Measurements from ENCODE around the gene ANKLE1.

The ANKLE1 gene

GRCh38 chr19:17309198-17309964 lies 27.7 kb downstream of the ANKLE1 start, which contains the start of gene DDA1:
Gene DDA1, plus strand, starts transcription at chr19:17309563. Its CDS starts 92 bp downstream, at chr19:17309655.
- peak; percentile 93 to 100 (median 99) for DNase-seq

DNA sequence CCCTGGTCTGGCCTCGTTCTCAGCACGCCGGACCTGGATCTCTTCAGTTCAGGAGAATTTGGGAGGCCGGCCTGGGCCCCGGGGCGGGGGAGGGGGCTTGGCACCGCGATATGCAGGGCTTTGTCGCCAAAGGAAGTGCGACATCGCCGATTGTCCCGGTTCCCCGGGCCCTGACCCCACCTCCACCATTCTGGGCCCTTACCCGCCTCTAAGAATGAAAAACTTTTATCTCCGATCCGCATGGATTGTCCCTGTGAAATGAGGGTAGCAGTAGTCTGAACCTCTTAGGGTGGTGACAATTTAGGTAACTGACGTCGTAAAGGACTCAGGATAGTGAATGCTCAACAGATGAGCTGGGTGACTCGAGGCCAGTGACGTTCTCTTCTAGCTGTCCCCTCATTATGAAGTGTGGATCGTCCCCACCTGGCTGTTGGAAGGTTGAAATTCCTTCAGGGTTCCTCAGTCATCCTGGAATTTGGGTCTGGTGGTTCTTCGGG lies 28.3 kb downstream of the ANKLE1 start:
- DNase-seq, result peak in 3 of 6 experiments; percentile 45 to 61 (median 48)

DNA sequence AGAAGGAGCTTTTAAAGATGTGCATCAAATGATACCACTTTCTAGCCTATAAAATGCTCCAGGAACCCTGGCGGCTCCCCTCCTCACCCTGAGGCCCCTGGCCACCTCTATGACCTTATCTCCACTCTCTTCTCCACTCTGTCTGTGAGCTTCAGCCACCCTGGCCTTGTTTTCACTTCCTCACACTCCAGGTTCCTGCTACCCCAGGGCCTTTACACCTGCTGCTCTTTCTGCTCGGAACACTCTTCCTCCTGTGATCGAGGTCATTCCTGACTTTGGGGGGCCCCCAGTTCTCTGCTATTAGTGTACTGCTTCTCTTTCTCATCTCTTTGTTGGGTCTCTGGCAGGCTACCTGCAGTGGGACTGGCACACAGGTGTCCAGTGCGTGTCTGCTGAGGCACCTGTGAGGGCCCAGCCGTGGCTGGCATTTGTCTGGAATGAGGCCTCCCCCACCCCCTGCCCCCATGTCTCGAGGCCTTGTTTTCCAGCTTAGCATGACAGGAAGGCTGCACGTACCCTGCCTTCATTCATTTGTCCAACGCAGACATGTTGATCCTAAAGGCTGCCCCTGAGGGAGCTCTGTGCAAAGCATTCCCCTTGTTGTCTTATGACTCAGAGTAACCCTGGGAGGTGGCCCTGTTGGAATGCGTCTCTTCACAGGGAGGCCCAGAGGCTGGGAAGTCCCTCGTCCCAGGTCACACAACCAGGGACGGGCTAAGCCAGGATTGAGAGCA lies 29.9 kb downstream of the ANKLE1 start:
- DNase-seq, result no peak

DNA sequence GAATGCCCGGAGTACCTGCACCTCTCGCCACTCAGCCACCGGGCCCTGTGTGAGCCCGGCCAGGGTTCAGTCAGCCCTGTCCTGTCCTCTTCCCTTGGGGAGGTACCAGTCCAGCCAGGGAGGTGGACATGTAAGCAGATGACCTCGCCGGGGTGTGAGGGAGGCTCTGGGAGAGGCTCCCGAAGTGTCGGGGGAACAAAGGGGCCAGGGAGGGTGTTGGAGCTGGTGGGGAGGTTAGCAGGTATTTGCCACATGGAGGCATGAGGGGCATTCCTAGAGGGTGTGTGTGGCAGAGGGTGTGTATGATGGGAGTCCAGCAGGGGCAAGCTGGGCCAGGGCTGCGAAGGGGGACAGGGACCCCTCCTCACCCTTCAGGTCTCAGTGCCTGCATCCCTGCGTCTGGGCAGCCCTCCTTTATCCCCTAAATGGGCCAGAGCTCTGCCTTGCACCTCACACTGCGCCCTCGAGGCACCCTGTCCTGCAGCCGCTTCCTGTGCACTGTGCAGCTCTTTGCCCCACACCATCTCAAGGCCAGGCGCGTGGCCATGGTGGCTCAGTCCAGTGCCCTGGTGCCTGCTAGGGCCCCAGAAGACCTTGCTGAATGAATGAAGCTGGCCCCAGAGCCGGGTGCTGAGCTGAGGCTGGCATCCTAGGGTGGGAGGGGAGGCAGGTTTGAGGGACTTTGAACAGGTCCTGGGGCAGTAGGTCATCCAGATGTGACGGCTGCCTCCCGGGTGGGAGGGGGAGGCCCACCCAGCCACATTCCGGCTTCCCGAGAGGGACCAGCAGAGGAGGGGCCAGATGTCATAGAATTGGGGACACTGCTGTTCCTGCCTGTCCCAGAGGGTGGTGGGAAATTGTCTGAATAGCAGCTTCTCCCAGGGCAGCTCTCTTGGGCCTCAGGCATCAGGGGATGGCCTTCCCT lies 30.8 kb downstream of the ANKLE1 start:
- DNase-seq, result no peak

DNA sequence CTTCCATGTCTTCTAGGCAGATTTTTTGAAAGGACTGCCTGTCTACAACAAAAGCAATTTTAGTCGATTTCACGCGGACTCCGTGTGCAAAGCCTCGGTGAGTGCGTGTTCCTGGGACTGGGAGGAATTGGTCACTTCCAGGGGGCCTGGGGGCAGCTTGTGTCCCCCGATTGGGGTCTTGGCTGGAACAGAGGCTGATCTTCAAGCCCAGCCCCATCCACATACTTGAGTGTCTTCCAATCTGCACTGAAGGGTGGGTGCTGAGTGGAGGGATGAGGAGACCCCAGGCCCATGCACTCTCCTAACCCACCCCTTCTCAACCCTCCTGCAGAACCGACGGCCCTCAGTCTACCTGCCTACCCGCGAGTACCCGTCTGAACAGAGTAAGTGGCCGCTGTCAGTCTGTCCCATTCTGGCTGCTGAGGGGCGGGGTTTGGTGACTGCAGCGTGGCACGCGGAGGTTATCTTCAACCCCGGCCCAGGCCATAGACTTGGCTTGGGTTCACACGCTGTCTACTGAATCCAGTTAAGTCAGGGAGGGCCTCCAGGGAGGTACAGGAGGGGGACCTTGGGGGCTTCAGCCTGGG lies 32.4 kb downstream of the ANKLE1 start:
- no peak for DNase-seq

GRCh38 chr19:17318966-17319365 lies 37.3 kb downstream of the ANKLE1 start:
- DNase-seq, result no peak

- no peak for DNase-seq
Observed at GRCh38 chr19:17319473-17320238, 38.0 kb downstream of the ANKLE1 start.

- no peak for DNase-seq
Observed at GRCh38 chr19:17320435-17320834, 38.7 kb downstream of the ANKLE1 start.

DNA sequence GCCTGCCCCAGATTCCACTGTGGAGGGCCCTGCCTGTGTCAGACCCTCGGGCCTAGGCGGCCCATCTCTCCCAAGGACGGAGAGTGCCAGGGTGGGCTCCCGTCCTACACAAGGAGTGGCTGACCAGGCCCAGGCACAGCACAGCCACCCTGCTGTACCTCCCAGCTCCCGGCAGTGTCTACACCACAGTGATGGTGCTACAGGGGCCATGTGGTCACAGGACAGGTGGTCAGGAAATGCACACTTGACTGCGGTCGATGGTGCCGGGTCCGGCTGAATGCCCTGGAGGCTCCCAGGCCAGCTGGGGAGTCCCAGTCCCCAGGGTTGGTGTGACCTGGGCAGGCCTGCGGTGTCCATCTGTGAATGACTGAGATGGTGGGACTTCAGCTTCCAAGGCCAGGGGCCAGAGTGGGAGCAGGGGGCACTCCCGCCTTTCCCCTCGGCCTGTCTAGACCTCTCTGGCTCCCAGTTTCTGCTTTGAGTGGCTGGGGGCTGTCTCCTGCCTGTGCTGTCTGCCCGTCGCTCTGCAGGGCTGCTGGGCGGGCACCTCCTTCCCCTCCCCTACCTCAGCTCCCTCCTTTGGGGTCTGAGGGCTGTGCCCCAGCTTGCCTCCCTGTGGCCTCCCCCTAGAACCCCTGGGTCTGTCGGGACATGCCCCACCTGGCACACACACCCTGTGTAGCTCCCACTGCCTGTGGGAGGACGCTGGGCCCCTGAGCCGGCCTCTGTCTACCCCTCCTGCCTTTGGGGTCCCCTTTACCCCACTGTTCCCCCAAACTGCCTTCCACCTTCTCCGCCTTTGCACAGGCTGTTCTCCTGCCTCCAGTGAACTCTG lies 40.2 kb downstream of the ANKLE1 start:
- no peak for DNase-seq

GRCh38 chr19:17322854-17323253 lies 41.2 kb downstream of the ANKLE1 start:
- DNase-seq, result no peak

DNA sequence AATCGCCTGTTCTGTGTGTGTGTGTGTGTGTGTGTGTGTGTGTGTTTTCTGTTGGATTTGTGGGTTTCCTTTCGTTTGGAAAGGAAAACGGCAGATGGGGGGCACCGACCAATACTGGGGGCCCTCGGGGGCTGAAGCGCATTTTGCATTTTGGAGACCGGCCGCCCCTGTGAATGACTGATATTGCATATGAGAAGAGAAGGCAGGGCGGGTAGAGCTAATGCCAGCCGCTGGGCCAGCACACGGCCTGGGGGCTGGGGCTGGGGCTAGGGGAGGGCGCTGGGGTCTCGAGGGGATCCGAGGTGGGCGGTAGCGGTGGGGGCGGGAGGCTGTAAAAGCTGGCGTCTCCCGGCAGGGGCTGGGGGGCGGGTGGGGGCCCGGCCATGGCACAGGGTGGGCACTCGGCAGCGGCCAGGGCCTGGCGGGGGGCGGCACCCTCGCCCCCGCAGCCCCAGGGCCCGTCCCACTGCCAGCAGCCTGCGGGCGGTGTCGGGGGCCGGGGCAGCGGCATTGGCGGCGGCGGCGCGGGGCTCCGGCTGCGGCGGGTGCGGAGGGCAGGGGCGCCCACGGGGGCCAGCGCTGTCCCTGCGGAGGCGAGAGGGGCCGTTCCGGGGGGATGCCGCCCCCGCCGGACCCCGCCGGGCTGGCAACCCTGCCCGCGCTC lies 41.7 kb downstream of the ANKLE1 start:
- DNase-seq, result peak in 1 of 6 experiments; percentile 8

GRCh38 chr19:17323964-17324332 lies 42.2 kb downstream of the ANKLE1 start:
- DNase-seq, result peak in 1 of 6 experiments; percentile 12

DNA sequence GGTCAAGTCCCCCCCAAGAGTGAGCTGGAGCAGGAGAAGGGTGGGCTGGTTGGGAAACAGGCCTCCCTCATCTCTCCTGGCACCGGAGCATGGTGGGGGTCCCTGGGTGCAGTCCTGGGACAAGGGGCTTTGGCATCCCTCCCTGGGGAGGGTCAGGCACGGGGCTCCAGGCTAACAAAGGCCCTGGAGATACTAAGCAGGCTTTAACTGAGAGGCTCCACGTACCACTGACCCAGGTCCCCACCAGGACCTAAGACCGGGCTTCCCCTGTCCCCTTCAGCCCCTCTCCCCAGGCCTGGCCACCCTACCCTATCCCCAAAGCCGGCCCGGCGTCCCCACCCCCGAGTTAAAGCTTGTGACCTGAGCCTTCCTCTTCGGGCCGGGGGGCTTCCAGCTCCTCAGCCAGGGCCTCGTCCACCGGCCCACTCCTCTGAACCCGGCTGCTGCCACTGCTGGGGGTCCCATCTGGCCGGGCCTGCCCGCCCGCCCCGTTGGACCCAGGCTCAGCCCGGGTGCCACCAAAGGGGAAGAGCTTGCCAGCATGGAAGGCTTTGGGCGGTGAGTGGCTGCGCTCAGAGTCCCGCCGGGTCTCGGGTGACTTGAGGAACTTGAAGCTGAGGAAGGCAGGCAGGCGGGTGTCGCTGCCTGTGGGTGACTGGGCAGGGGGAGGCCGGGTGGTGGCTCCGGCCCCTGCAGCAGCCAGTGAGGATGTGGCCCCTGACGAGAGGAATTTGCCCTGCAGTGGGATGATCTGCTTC lies 42.8 kb downstream of the ANKLE1 start:
- DNase-seq, result no peak

- DNase-seq, result no peak
Observed at GRCh38 chr19:17325133-17325532, 43.4 kb downstream of the ANKLE1 start.

DNA sequence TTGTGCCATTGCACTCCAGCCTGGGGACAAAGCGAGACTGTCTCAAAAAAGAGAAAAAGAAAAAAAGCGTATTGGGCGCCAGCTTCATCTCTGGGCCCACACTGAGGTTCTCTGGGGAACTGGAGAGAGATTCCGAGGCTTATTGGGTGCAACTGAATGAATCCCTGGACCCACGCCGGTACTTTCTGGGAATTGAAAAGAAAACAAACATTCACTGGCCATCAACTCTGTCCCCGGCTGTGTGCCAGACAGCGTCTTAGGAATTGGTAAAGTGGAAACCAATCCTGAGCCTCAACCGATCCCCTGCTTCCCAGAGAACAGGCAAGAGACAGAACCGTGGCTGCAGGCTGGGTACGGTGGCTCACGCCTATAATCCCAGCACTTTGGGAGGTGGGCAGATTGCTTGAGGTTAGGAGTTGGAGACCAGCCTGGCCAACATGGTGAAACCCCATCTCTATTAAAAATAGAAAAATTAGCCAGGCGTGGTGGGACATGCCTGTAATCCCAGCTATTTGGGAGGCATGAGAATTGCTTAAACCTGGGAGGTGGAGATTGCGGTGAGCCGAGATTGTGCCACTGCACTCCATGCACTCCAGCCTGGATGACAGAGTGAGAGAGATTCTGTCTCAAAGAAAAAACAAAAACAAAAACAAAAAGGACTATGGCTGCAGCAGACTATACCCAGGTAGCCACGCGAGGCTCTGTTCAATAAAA lies 44.3 kb downstream of the ANKLE1 start:
- DNase-seq, result no peak

- DNase-seq, result no peak
Observed at GRCh38 chr19:17326595-17326966, 44.9 kb downstream of the ANKLE1 start.

GRCh38 chr19:17327068-17327653 lies 45.5 kb downstream of the ANKLE1 start:
- no peak for DNase-seq
